Body of pancreas (tissue), 4 donors: ENCODE results near the gene CYP1B1.

Experiments used
- POLR2A ChIP-seq, 3 donors: fragments of 450-650 bp; IDR thresholded peaks; one replicate each; pipeline ENCODE4 v1.6.1; 2016; ENCODE audit warnings: antibody characterized with exemption in 3 of 3, mild to moderate bottlenecking in 2 of 3
- TF ChIP-seq, protein P1 (sequence below), 7 experiments: fragments of 450-650 bp in 4 of 7; fragments of 200-600 bp in 3 of 7; sonication (generic) in 3 of 7; IDR thresholded peaks; one replicate each; pipeline ENCODE4 v1.5.1; 2016 to 2019; ENCODE audit warnings: antibody characterized with exemption in 7 of 7

DNA sequence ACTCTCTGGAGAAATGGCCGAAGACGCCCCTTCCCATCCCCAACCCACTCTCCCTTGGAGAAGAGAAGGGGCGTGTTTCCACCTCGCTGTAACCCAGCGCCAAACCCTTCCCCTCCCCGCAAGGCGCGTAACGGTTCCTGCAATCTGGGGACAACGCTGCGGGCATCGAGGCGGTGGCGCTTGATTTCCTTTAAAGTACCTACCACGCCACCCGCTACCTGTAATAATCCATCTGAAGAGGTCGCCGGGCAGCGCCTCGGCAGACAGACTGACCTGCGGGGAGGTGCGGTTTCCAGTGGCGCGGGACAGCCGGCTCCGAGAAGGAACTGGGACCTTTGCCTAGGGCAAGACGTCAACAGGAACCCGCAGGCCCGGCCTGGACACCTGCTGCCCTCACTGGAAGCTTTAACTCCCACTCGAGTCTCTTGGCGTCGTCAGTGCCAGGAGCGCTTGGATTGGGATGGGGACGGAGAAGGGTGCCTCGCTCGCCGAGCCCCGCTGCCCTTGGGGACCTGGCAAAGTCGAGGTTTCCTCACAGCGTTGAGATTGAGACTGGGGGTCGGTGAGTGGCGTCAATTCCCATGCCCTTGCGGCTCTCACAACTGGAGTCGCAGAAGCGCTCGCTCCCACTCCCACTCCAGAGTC is at the start of gene CYP1B1:
- TF ChIP-seq, protein P1, sequence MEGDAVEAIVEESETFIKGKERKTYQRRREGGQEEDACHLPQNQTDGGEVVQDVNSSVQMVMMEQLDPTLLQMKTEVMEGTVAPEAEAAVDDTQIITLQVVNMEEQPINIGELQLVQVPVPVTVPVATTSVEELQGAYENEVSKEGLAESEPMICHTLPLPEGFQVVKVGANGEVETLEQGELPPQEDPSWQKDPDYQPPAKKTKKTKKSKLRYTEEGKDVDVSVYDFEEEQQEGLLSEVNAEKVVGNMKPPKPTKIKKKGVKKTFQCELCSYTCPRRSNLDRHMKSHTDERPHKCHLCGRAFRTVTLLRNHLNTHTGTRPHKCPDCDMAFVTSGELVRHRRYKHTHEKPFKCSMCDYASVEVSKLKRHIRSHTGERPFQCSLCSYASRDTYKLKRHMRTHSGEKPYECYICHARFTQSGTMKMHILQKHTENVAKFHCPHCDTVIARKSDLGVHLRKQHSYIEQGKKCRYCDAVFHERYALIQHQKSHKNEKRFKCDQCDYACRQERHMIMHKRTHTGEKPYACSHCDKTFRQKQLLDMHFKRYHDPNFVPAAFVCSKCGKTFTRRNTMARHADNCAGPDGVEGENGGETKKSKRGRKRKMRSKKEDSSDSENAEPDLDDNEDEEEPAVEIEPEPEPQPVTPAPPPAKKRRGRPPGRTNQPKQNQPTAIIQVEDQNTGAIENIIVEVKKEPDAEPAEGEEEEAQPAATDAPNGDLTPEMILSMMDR (IDR thresholded peaks at IDR 0.05) = no peak
- TF ChIP-seq POLR2A (IDR thresholded peaks at IDR 0.05) = no peak
